ENCODE results near the gene ZNF283.

Gene ZNF283

DNA sequence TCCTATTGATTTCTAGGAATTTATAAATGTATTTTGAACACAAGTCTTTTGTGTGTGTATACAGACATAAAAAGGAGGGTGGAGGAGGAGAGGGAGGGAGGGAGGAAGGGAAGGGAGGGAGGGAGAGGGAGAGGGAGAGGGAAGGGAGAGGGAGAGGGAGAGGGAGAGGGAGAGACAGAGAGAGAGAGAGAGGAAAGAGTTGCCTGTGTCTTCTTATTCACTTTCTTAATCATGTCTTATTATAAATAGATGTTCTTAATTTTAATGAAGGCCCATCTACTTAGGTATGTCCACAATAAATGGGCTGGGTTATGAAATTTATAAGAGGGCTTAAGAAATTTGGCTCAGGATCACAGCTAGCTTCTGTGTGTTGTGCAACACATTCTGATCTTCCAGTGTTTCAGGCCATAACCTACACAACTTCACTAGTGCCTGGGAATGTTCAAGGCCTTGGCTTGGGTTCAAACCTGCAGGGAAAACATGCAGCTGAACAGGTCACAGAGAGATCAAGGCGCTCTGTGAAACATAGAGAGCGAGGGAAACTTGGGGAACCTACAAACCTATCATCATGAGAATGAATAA, 68.7 kb downstream of the ZNF283 start:
- Histone ChIP-seq H3K36me3 (peaks cover 5 to 34% (median 30%) of the 10 kb centered on the region in 3 donors), H3K4me1 (peaks cover 0 to under 1% (median 0%) of the 10 kb centered on the region in 4 donors), H3K27ac (no peak overlapping the region), H3K27me3 (no peaks in the 10 kb centered on the region), H3K9me3 (peaks cover 4 to 86% (median 40%) of the 10 kb centered on the region in 3 donors), H3K4me3 (no peak overlapping the region)
- TF ChIP-seq CTCF (IDR thresholded peaks at IDR 0.05), result no peak
- intact Hi-C loops (cut with DNase I; ENCODE audit: low total_unique reads), result no loop called here
- DNase-seq, result no peak

Data from tibial artery (tissue), 4 donors.